HG02938 (cell line): Measurements from ENCODE around the gene CDK9.
"Not testable (repeated sequence)": the region's sequence is repeated elsewhere in the genome, so short reads cannot be mapped to it uniquely, and the experiment has no call there.

ENCODE experiments used
- ATAC-seq: cut with Tn5 transposase; IDR thresholded peaks from one replicate; pipeline ENCODE4 v1.9.1; 2021; ENCODE audit warnings: mild to moderate bottlenecking, moderate library complexity; ENCODE audit not compliant: unreplicated experiment

The CDK9 gene

GRCh38 chr9:127785933-127786772 lies at the start of gene CDK9:
TSS of gene CDK9 (plus strand) at chr9:127786034. CDS start at chr9:127786149, 115 bp downstream.
- peak; percentile 55 for ATAC-seq

DNA sequence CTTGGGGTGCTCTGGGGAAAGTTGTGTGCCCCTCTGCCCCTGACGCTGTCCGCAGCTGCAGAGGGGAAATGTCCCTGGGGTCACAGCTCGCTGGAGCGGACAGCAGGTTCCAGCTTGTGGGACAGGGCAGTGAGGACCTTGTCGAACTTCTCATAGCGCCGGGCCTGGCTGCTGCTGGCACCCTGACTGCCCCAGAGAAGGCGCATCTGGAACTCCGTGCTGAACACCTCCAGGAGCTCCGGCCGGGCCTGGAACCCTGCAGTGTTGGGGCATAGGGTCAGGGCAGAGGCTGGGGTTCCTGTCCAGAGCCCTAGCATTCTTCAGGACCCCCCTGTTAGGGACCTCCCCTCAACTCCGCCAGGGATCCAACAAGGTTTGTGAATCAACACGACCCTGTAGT lies 47.2 kb upstream of the CDK9 start:
- ATAC-seq: no peak

- ATAC-seq: no peak
Observed at GRCh38 chr9:127739614-127740330, 46.1 kb upstream of the CDK9 start.

- ATAC-seq: no peak
Observed at GRCh38 chr9:127741831-127742434, 43.9 kb upstream of the CDK9 start.

DNA sequence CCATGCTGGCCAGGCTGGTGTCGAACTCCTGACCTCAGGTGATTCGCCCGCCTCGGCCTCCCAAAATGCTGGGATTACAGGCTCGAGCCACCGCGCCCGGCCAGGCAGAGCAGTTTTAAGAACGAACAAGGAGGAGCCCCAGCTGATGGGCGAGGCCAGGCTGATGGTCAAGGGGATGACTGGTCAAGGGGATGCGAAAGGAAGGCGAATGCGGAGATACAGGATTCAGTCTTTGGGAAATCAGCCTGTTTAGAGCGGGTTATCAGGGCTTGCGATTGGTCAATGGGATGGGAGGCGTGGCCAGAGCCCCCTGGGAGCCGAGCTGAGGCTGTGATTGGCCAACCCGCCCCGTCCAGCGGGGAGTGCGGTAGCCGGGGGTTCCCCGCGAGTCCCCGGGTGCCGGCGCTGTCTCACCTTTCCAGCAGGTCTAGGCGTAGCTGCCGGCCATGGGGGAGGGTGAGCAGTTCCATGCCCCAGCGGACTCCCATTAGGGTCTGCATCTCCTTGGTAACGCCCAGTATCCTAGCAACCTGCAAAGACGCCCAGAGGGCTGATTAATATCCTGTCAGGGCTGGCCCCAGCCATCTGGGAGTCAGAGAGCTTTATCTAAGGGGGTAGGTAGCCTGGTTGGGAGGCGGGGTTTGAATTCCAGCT lies 43.3 kb upstream of the CDK9 start:
- no peak for ATAC-seq

DNA sequence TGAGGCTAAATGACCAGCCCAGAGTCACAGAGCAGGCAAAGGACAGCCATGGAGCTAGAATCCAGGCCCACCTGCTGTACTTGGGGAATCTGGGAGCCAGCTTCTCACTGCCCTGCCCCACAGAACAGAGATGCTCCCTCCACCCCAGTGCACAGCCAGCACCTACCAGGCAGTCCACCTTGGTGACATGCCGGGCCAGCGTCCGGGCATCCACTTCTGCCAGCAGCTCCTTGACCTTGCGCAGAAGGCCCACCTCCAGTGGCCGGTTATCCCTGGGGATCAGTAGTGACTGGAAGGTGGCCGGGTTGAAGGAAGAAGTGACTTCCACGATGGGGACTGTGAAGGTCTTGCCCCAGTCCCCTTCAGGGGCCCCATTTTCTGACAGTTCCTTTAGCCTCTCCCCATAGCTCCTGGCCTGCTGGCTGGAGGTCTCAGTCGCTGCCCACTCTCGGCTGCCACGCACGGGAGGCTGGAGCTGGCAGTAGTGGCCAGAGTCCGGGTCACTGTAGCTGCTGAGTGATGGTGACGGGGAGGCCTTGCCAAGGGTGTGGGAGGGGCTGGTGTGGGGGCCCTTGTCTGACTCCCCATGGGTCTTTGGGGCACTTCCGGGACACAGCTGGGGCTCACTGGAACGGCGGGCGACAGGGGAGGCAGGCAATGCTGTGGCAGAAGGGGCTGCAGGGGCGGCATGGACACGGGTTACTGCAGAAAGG lies 41.3 kb upstream of the CDK9 start:
- no peak for ATAC-seq

- ATAC-seq: no peak
Observed at GRCh38 chr9:127746959-127747569, 38.8 kb upstream of the CDK9 start.

GRCh38 chr9:127749090-127749787 lies 36.6 kb upstream of the CDK9 start:
- ATAC-seq: no peak

DNA sequence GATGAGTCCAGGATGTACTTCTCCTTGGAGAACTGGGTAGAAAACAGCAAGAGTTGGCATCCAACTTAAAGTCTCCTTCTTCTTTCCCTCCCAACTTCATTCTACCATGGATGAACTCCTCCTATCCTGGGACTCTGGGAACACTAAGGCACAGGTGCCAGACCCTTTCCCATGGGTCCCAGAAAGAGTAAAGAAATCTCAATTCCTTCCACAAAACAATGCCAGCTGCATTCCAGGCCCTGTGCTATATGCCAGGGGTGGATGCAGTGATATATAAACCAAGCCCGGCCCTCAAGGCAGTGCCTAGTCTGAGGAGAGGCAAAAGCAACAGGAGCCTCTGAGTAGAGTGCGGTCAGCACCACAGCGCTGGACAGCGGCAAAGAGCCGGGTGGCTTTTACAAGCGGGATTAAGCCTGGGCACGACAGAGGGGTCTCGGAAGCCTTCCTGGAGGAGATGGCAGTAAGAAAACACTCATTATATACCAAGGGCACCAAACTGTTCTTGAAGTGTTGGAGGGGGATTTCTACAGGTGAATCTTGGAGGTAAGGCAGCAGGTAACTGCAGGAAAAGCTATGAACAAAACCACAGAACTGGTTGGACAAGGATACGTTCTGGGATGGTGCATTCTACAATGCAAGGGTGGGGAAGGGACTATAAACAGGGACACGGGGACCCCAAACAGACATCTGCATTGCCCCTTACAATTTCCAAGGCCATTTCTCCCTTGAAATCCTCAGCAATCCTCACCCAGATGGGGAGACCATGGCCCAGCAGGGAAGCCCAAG lies 34.4 kb upstream of the CDK9 start:
- ATAC-seq: no peak

DNA sequence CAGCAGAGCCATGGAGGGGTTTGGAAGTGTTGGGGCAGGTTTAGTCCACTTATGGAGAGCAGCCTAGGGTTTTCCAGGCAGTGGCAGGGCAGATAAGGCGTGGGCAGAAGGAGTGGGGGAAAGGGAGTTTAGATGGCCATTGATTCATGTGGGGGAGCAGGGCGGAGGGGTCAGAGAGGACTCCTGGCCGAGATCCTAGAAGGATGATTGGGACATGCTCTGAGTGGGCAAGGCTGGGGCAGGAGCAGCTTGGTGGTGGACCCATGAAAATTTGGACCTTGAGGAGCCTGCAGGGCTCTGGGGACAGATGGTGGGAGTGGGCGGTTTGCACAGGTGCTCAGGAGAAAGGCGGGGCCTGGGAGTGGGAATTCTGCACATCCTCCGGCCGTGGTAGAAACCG lies 32.7 kb upstream of the CDK9 start:
- ATAC-seq: no peak

DNA sequence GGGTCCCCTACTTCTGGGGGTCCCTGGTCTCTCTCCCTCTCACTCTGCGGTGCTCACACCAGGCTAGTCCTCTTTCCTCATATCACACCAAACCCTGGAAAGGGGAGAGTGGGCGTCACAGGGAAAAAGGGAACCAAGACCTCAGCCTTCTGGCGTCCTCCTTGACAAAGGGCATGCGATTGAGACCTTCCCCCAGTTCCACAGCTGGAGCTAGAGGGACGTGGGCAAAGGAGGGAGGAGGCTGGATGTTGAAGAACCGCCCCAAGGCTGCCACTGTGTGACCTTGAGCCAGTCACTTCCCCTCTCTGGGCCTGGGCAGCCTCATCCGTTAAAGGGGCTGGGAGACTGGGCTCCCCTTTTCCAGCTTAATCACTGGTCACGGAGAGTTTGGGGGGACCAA lies 32.2 kb upstream of the CDK9 start:
- ATAC-seq: no peak

DNA sequence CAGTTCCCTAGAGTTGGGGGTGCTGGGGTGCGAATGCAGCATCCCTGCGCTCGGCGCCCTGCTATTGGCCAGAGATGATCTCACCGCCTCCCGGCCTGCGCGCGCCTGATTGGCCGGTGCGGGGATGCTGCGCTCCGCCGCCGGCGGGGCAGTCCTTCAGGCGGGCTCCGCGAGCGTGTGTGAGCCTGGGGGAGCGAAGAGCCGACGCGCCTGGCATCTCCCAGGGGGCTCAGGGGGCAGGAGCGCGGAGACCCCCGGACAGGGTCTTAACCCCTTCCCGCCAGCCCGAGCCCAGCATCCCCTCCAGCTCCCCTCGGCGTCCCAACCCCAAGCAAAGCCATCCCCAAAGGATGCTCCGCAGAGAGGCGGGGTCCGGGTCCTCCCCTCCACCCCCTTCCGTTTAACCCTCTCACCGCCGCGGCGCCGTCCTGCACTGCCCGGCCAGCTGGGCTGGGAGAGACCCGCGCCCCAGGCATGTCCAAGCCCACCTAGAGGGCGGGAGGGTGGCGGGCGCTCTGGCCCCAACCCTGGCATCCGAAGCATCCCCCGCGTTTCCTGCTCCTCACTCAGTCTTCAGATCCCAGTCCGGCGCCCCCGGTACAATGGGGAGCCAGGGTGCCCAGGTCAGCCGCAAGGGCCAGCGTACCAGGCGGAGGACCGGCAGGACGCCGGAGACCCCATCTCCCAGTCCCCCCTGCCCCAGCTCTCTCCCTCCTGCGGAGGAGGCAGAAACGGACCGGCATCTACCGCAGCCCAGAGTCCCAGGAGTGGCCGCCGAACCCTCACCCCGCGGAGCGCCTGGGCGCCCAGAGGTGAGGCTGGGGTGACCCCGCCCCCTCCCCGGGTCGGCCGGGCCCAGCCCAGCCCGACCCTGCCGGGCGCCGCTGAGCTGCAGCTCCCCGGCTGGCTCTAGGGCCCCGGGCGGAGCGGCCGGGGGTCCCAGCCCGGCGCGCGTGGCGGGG lies 31.5 kb upstream of the CDK9 start:
- no peak for ATAC-seq

DNA sequence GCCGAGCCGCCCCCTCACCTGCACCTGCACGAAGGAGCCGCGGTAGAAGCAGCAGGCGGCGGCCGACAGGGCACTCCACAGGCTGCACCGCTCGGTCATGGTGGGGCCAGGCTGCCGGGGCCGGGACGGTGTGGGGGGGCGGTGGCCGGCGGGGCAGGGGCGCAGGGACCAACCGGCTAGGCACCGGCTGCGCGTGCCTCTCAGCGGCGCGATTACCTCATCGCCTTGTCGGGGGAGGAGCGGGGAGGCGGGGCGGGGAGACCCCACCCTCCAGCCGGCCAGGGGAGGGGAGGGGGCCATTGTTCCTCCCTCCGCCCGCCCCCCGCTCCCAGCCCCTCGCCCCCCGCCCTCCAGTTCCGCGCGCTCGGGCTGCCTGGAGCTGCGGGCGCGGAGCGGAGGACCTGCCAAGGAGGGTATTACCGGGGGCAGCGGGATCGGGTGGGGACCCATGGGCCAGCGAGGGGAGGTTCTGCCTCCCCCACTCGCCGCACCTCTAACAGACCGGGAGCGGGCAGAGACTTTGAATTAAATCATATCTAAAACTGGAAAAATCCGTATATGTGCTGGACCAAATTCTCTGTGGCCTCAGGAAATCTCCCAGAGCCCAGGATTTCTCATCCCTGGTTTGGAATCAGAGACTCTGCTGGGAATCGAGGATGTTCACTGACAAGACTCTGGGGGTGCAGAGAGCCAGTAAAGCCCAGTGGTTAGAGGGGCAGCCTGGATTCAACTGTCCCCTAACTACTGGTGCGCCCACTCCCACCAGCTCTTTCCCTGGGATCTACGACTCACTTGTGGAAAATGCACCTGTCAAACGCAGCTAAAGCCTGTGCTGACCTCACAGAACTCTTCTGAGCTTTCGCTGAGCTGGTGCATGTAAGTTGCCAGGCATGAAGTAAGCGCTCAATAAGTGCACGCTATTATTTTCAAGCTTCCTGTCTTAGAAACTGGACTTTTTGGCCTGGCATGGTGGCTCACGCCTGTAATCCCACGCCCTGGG lies 30.5 kb upstream of the CDK9 start:
- ATAC-seq: no peak

DNA sequence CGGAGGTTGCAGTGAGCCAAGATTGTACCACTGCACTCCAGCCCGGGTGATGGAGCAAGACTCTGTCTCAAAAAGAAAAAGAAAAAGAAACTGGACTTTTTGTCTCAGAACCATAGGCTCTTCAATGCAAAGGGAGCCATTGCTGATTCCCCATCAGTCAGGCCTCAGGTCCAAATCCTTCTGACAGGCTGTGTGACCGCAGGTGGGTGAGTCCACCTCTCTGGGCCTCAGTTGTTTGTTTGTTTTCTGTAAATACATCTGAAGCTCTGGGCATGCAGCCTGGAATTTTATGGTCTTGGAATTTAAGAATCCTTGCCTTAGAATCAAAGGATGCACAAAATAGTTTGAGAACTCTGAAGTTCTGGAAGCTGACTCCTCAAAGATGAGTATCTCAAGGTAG lies 29.6 kb upstream of the CDK9 start:
- ATAC-seq: no peak

- not testable (repeated sequence) for ATAC-seq
Observed at GRCh38 chr9:127756776-127757175, 29.1 kb upstream of the CDK9 start.

DNA sequence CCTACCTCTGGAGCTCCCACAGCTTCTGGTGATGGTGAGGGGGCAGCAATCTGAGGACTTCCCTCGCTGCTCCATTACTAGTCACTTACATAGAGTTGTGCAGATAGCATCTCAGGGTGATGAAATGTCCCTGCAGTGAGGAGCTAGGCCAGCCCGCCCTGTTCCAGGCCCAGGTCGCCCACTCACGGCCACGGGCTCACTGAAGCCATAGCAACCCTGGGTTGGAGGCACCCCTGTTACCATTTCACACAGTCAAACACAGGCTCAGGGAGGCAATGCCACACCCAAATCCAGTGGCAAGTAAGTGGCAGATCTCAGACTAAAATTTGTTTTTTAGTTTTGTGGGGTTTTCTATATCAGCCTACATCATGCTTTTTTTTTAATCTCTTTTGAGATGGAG lies 27.0 kb upstream of the CDK9 start:
- no peak for ATAC-seq

- ATAC-seq: no peak
Observed at GRCh38 chr9:127761061-127761460, 24.8 kb upstream of the CDK9 start.
